HS-5 (cell line): ENCODE data around the gene KTN1.

Experiments used
- DNase-seq: peaks from one replicate; pipeline ENCODE4 v3.0.0-alpha.2; 2012; ENCODE audit warnings: low read depth

Gene KTN1, protein sequence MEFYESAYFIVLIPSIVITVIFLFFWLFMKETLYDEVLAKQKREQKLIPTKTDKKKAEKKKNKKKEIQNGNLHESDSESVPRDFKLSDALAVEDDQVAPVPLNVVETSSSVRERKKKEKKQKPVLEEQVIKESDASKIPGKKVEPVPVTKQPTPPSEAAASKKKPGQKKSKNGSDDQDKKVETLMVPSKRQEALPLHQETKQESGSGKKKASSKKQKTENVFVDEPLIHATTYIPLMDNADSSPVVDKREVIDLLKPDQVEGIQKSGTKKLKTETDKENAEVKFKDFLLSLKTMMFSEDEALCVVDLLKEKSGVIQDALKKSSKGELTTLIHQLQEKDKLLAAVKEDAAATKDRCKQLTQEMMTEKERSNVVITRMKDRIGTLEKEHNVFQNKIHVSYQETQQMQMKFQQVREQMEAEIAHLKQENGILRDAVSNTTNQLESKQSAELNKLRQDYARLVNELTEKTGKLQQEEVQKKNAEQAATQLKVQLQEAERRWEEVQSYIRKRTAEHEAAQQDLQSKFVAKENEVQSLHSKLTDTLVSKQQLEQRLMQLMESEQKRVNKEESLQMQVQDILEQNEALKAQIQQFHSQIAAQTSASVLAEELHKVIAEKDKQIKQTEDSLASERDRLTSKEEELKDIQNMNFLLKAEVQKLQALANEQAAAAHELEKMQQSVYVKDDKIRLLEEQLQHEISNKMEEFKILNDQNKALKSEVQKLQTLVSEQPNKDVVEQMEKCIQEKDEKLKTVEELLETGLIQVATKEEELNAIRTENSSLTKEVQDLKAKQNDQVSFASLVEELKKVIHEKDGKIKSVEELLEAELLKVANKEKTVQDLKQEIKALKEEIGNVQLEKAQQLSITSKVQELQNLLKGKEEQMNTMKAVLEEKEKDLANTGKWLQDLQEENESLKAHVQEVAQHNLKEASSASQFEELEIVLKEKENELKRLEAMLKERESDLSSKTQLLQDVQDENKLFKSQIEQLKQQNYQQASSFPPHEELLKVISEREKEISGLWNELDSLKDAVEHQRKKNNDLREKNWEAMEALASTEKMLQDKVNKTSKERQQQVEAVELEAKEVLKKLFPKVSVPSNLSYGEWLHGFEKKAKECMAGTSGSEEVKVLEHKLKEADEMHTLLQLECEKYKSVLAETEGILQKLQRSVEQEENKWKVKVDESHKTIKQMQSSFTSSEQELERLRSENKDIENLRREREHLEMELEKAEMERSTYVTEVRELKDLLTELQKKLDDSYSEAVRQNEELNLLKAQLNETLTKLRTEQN (N-terminal part only)

DNA sequence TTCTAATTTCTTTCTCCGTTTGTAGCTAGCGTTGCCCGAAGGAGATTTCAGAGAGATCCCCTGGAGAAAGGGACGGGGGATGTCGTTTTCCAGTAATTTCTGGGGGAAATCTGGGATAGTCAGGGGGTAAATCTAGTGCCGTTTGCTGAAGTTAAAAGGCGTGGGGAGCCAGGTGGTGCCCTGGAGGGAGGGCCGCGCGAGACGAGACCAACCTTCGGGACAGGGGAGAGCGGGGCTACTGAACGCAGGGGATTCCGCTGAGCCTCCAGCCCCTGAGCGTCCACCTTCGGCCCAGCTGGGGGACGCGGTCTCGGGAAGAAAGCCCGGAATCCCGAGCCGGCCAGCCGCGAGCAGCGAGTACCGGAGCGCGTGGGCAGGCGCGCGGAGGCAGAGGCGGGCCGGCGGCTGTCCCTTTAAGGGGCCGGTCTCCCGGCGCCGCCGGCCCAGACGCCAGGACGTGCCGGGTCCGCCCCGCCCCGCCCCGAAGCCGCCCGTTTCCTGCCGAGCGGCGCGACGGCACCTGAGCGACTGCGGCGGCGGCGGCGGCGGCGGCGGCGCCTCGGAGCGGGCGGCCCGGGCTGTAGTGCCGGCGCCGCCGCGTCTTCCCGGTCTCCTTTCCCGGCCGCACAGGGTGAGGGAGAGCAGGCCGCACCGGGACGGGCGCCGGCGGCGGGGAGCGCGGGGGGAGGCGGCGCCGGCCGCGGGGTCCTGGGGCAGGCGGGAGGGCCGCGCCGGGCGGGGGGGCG lies at the start of gene KTN1:
Gene KTN1, plus strand, starts transcription at position 484 of the 746 bp plus-strand sequence. CDS start 31,842 bp downstream, outside the sequence.
- no peak for DNase-seq

DNA sequence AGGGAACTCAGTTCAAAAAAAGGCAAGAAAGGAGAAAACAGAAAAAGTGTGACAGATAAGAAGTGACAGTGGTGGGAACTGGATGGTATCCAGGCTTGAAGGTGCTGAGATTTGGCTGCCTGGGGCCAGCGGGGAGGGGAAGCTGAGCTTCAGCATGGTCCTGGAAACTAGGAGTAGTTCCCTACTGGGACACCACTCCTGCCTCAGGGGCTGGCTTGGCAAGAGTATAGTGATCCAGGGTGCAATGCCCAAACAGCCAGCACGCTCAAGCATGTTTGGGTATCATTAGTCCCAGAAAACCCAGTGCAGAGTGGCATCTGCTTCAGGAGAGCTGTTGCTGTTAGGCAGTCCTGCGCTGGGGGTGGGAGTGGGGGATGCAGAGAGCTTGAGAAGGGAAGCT lies 49.5 kb upstream of the KTN1 start:
- DNase-seq: no peak

DNA sequence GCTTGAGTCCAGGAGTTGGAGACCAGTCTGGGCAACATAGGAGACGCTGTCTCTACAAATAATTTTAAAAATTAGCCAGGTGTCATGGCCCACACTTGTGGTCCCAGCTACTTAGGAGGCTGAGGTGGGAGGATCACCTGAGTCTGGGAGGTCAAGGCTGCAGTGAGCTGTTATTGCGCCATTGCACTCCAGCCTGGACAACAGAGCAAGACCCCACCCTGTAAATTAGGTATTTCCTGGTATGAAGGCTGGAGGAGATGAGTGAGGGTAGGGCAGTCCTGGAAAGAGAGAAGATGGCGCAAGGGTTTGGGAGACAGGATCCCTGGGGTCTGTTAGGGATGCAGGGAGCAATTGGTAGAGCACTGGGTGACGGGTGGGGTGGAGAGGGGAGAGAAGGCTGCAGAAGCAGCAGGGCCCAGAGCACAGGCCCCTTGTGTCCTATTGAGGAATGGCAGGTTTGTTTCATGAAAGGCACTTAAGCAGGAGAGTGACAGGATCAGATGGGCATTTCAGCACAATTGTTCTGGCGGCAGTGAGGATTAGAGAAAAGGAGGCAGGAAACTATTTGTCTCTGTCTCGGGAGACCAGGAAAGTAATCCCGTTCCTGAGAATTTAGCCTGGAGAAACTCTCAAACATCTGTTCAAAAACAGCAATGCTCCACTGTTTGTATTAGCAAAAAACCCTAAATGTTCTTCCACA lies 47.2 kb upstream of the KTN1 start:
- DNase-seq: no peak

DNA sequence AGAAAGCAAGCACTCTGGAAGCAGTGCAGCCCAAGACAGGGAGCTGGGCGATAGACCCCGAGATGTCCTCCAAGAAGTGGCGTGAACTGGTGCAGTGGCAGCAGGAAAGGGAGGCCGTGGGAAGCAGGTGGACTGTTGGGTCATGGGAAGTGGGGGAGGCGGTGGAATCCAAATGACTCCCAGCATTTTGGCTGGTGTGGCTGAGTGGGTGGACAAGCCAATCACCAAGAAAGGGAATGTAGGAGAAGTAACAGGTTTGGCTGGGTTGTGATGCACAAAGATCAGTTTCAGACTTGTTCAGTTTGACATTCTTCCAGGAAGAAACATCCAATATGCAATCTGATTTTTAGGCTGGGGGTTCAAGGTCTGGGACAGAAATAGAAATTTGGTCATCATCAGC lies 46.0 kb upstream of the KTN1 start:
- no peak for DNase-seq

DNA sequence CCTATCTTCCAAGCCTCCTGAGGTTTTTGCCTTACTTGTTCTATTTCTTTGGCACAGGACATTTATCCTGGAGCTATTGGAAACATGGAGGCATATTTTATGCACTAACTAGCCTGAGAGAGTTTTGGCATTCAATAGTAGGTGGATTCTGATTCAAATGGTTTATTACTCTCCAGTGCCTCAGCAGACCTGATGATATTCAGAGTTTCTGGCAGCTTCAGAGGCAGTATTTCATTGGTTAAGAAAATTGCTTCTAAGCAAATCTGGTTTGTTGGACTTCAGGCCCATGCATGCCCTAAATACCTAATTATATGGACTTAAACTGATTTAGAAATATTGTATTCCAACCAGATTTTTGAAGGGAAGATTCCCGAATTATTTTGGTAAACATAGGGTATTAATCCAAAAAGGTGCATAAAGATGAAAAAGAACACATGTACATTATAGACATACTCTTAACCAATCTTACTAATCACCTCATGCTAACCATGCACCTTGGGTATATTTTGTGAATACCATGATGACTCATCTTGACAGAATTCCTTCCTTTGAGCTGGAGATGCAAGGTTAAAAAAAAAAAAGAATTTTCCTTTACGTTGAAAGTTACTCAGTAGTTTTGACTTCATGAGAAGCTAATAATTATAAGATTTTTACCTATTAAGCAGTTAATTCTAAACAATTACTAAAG lies 44.3 kb upstream of the KTN1 start:
- DNase-seq: no peak

DNA sequence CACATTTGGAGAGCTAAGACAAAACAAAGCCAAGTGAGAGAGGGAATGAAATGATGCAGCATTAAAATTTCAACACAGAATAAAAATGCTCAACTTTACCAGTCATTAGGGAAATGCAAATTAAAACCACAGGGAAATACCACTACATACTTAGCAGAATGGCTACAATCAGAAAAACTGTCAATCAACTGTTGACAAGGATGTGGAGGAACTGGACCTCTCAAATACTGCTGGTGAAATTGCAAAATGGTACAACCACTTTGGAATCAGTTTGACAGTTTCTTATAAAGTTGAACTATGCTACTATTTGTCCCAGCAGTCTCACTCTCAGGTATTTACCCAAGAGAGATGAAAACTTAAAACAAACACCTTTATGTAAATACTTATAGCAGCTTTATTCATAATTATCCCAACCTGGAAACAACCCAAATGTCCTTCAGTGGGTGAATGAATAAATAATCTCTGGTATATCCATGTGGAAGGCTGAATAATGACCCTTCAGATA lies 43.8 kb upstream of the KTN1 start:
- no peak for DNase-seq

DNA sequence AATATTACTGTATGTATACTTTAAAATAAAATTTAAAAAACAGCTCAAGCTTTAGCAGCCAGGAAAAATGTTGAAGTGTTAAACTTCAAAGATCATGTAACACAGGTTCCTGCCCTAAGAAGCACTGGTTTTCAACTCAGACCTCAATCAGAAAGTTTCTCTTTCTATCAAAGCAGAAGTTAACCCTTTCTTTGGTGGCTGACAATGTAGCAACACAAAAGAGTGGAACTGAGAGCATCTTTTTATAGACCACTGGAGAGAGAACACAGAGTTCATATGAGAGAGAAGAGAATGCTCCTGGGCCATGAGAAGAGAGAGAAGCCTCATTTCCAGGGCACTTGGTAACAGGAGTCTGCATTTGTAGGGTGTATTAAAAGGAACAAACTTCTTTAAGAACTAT lies 42.2 kb upstream of the KTN1 start:
- DNase-seq: no peak

DNA sequence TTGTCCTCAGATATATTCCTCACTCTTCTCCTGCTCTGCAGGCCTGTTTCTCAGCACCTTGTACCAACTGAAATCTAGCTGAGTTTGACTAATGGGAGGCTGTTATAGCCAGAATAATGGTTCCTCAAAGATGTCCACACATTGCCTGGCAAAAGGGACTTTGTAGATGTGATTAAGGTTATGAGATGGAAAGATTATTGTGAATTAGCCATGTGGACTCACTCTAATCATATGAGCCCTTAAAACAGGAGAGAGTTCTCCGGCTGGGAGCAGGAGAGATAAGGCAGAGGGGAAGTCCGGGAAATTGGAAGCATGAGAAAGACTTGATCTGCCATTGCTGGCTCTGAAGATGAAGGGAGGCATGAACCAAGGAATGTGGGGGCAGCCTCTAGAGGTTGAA lies 40.0 kb upstream of the KTN1 start:
- no peak for DNase-seq

DNA sequence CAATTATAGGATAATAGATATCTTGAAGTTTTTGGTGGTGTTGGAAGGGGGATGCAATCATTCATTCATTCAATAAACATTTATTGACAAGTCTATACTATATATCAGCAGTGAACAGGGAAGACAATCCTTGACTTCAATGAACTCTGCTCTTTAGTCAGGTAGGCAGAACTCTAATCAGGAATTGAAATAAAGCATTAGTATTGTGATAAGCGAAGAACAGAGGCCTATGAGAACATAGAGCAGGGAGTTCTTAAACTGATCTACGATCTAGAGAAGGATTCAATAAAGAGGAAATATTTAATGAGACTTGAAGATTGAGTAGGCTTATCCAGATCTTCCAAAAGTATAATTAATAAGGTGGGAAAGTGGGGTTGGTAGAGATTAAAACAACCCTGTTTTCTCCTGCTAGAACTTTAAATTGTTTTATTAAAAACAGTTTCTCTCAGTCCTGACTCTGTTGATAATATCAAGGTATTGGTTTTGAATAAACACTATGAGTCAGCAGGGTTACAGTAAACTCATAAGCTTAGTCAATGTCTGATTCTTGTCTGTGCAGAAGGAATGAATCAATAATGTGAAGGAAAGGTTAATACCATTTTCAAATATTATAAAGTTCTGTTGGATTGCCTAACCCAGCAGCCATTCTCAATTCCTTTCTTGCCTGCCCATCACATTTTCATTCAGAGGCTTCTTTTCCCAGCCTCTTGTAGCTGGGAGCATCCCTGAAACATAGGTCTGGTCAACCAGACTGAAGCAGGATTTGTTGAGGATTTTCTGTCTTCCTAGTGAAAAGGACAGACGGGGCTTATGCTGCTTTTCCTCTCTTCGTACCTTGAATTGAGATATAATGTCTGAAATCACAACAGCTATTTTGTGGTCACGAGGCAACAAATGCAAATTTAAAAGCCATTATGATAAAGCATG lies 38.9 kb upstream of the KTN1 start:
- no peak for DNase-seq

DNA sequence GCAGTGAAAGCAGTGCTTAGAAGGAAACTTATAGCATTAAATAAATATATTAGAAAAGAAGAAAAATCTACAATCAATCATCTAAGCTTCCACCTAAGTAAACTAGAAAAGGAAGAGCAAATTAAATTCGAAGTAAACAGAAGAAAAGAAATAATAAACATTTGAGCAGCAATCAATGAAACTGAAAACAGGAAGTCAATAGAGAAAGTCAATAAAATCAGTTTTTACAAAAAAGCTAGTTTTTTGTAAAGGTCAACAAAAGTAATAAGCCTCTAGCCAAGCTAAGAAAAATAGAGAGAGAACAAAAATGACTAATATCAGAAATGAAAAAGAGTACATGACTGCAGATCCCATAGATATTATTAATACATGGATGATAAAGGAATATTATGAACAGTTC lies 34.2 kb upstream of the KTN1 start:
- no peak for DNase-seq

DNA sequence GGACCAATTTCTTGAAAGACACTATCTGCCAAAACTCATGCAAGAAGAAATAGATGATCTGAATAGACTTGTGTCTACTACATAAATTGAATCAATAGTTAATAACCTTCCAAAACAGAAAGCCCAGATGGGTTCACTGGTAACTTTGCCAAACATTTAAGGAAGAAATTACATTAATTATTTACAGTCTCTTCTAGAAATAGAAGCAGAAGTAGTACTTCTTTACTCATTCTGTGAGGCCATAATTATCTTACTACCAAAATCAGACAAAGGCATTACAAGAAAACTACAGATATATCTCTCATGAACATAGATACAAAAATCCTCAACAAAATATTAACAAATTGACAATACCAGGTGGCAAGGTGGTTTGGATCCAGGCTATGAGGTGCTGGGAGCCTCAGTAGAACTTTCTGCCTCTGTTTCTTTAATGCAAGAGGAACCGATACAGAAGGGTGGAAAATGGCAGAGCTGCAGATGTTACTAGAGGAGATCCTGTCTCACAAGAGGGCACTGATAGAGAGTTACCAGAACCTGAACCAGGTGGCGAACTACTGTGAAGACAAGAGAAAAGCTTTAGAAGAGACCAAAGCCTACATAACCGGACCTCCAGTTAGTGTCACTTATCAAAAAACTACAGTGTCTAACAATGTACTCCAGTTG lies 33.7 kb upstream of the KTN1 start:
- DNase-seq: no peak

DNA sequence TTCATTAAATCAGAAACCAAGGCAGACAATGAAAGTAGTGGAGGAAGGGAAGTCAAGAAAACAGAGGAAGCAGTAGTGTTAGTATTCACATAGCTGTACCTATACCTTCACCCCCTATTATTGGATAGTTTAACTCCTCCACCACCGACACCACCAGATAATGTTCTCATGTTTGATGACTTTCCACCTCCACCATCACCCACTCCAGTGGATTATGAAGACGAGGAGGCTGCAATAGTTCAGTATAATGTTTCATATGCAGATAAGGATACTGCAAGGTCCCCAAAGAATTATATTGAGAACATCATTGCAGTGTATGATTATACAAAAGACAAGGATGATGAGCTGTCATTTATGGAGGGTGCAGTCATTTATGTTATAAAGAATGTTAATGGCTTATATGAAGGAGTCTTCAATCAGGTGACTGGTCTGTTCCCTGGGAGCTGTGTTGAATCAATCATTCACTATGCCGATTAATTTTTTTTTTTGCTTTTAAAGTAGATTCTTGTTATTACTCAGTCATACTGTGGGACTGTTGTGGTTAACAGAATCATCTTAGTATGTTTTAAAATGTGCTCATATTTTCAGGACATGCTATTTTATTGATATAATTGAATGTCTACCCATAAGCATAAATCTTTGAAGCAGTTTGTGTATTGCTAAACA lies 32.2 kb upstream of the KTN1 start:
- DNase-seq: no peak

DNA sequence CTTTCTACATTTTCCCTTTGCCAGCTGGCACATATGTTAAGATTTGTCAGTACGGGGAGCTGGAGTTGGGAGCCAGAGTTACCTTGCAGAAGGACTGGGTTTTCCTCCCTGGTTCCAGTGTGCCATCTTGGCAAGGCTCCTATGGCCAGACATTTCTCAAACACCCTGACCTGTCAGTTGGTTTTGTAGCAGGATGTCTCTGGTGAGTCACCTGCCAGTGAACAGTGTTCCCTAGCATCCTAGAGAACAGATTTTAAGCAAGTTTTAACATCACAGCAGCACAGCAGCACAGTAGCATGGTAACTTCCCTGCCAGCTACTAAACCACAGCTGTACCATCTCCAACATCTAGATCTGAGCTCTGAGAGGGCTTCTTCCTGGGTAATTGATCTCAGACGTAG lies 26.2 kb upstream of the KTN1 start:
- no peak for DNase-seq

DNA sequence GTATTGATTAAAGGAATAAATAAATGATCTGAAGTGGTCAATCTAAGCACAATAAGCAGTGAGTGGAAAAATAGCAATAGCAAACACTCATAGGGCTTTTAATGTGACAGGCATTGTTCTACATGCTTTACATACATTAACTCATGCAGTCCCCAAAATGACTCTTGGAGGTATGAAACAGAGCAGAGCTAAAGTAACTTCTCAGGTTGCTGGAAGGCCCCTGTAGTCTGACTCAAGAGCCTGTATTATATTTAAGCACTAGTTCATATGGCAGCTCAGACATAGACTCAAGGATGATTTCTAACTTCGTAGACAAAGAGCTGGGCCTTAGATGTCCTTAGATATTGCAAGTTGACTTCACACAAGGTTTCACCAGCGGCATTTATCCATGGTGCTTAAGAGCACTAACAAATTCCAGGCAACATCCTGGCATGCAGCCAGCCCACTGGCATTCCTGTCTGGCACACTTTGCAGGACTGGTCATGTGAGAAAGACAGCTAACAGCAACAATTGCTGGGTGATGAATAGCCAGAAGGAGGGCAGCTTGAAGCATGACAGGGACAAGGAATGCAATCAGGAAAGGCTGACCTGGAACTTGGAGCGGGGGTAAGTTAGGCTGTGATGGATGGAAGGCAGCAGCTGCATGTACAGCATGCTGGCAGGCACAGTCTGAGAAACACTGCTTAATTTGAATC lies 22.9 kb upstream of the KTN1 start:
- DNase-seq: peak; percentile 61

DNA sequence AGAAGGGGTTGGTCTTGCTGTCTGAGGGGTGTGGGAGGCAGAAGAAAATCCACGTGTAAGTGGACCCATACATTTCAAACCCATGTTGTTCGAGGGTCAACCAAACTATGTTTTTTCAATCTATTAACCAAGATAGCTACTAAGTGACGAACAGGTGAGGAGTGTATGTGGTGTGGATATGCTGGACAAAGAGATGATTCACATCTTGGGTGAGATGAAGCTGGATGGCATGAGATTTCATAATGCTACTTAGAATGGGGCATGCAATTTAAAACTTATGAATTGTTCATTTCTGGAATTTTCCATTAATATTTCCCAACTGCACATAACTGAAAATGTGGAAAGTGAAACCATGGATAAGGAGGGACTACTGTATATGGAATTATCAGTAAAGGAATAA lies 17.9 kb upstream of the KTN1 start:
- DNase-seq: no peak

DNA sequence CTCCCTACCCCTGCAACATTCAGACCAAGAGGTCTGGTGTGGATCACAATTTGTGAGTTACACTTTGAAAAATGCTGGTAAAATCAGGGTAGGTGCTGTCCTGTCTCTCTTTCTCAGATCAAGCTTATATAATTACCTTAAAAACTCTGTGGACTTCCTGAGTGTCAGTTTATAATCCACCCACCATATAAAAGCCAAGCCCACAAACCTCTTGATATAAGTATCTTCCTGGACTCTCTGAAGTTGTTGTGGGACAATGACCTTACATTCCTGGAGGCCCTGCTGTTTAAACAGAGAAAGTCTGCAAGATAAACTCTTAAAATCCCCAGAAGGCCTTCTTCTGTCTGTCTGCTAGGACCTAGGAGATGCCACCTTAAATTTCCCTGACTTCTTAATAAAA lies 11.4 kb upstream of the KTN1 start:
- DNase-seq: no peak

DNA sequence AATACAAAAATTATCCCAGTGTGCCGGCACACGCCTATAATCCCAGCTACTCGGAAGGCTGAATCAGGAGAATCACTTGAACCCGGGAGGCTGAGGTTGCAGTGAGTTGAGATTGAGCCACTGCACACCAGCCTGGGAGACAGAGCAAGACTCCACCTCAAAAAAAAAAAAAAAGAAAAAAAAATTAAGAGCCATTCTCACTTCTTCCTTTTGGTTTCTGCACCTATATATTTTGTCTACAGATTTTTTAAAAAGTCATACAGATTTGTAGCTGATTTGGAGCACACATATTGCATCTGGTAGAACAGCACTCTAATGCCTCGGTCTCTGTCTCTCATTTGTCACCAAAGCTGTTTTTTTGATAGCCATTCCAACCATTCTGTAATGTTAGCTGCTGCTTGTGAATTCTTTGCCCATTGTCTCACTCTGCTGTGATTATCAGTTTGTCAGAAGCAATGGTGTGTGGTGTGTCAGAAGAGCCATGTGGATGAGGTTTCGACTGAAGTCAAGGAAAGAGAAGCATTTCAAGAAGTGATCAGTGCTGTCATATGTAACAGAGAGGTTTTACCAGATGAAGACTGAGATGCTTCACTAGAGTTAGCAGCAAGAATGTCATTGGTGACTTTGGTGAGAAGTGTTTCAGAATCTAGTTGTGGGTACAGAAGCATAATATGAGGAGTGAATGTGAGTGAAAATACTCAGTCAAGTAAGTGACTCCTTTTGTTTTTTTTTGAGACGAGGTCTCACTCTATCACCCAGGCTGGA lies 8.7 kb upstream of the KTN1 start:
- no peak for DNase-seq
